ENCODE measurements around the gene PBX4.

DNA sequence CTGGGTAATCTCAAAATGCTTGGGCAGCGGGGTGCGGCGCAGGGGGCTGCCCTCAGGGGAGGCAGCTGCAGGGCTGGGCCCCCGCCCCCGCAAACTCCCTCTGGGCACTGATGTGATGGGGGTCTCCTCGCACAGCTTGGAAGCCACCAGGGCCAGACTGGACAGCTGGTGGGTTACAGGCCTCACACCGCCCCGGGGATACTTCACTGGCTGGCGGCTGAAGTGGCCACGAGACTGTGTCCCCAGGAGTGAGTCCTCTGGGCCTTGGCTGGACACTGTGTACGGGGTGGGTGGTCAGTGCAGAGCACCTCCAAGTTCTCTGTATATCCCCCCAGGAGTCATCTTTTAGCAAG is 11.6 kb upstream of the PBX4 start:
- TF ChIP-seq, protein P1, sequence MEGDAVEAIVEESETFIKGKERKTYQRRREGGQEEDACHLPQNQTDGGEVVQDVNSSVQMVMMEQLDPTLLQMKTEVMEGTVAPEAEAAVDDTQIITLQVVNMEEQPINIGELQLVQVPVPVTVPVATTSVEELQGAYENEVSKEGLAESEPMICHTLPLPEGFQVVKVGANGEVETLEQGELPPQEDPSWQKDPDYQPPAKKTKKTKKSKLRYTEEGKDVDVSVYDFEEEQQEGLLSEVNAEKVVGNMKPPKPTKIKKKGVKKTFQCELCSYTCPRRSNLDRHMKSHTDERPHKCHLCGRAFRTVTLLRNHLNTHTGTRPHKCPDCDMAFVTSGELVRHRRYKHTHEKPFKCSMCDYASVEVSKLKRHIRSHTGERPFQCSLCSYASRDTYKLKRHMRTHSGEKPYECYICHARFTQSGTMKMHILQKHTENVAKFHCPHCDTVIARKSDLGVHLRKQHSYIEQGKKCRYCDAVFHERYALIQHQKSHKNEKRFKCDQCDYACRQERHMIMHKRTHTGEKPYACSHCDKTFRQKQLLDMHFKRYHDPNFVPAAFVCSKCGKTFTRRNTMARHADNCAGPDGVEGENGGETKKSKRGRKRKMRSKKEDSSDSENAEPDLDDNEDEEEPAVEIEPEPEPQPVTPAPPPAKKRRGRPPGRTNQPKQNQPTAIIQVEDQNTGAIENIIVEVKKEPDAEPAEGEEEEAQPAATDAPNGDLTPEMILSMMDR (IDR thresholded peaks at IDR 0.05; ENCODE audit: low read depth, low read length), result no peak
- TF ChIP-seq POLR2A (IDR thresholded peaks at IDR 0.05; ENCODE audit: extremely low read depth, insufficient read length), result no peak

All from NB4 (cell line).